ENCODE measurements around the gene KIRREL3.

The KIRREL3 gene

GRCh38 chr11:127000291-127000968 lies at the start of gene KIRREL3:
Gene KIRREL3 (minus strand): TSS chr11:127000770.
- H3K27ac Mint-ChIP-seq: no peak within 1 kb of the TSS
- no peaks in the 10 kb centered on the region for H3K36me3 Mint-ChIP-seq
- H3K27me3 Mint-ChIP-seq: peaks cover 45% of the 10 kb centered on the region
- no peaks in the 10 kb centered on the region for H3K4me1 Mint-ChIP-seq
- CTCF ChIA-PET: interaction anchor here (1.8 kb wide), 1 partner anchor 10 kb away, joined by 7 read pairs; no protein-coding TSS in a partner anchor
- DNase-seq: no peak
- no peak within 1 kb of the TSS for H3K4me3 Mint-ChIP-seq
- H3K9me3 Mint-ChIP-seq: no peaks in the 10 kb centered on the region

GRCh38 chr11:127050186-127050585 lies 49.6 kb upstream of the KIRREL3 start:
- DNase-seq: no peak
- Mint-ChIP-seq H3K36me3 (no peaks in the 10 kb centered on the region), H3K4me1 (no peaks in the 10 kb centered on the region), H3K27ac (no peak overlapping the region), H3K9me3 (no peaks in the 10 kb centered on the region), H3K4me3 (no peak overlapping the region), H3K27me3 (no peaks in the 10 kb centered on the region)
- CTCF ChIA-PET: no interaction called here

- CTCF ChIA-PET: no interaction called here
- DNase-seq: no peak
- Mint-ChIP-seq H3K4me3 (no peak overlapping the region), H3K27ac (no peak overlapping the region), H3K36me3 (no peaks in the 10 kb centered on the region), H3K9me3 (no peaks in the 10 kb centered on the region), H3K27me3 (no peaks in the 10 kb centered on the region), H3K4me1 (no peaks in the 10 kb centered on the region)
Observed at GRCh38 chr11:127049486-127049885, 48.9 kb upstream of the KIRREL3 start.

- Mint-ChIP-seq H3K36me3 (no peaks in the 10 kb centered on the region), H3K27me3 (no peaks in the 10 kb centered on the region), H3K27ac (no peak overlapping the region), H3K4me3 (no peak overlapping the region), H3K9me3 (no peaks in the 10 kb centered on the region), H3K4me1 (no peaks in the 10 kb centered on the region)
- CTCF ChIA-PET: no interaction called here
- DNase-seq: no peak
Observed at GRCh38 chr11:127044535-127044934, 44.0 kb upstream of the KIRREL3 start.

GRCh38 chr11:127042445-127042844 lies 41.9 kb upstream of the KIRREL3 start:
- DNase-seq: no peak
- Mint-ChIP-seq H3K9me3 (no peaks in the 10 kb centered on the region), H3K4me1 (no peaks in the 10 kb centered on the region), H3K4me3 (no peak overlapping the region), H3K36me3 (no peaks in the 10 kb centered on the region), H3K27me3 (no peaks in the 10 kb centered on the region), H3K27ac (no peak overlapping the region)
- CTCF ChIA-PET: no interaction called here

GRCh38 chr11:127039591-127039990 lies 39.0 kb upstream of the KIRREL3 start:
- Mint-ChIP-seq H3K27ac (no peak overlapping the region), H3K27me3 (no peaks in the 10 kb centered on the region), H3K4me3 (no peak overlapping the region), H3K4me1 (no peaks in the 10 kb centered on the region), H3K9me3 (no peaks in the 10 kb centered on the region), H3K36me3 (no peaks in the 10 kb centered on the region)
- DNase-seq: no peak
- CTCF ChIA-PET: no interaction called here

- DNase-seq: no peak
- H3K36me3 Mint-ChIP-seq: no peaks in the 10 kb centered on the region
- H3K9me3 Mint-ChIP-seq: no peaks in the 10 kb centered on the region
- H3K27me3 Mint-ChIP-seq: no peaks in the 10 kb centered on the region
- no peaks in the 10 kb centered on the region for H3K4me1 Mint-ChIP-seq
- CTCF ChIA-PET: no interaction called here
- no peak overlapping the region for H3K27ac Mint-ChIP-seq
- H3K4me3 Mint-ChIP-seq: no peak overlapping the region
Observed at GRCh38 chr11:127037596-127037995, 37.0 kb upstream of the KIRREL3 start.

- Mint-ChIP-seq H3K36me3 (no peaks in the 10 kb centered on the region), H3K27ac (no peak overlapping the region)
- CTCF ChIA-PET: no interaction called here
Observed at GRCh38 chr11:127037001-127037400, 36.4 kb upstream of the KIRREL3 start.

GRCh38 chr11:127035824-127036223 lies 35.3 kb upstream of the KIRREL3 start:
- Mint-ChIP-seq H3K27me3 (no peaks in the 10 kb centered on the region), H3K27ac (no peak overlapping the region), H3K4me1 (no peaks in the 10 kb centered on the region), H3K4me3 (no peak overlapping the region), H3K36me3 (no peaks in the 10 kb centered on the region), H3K9me3 (no peaks in the 10 kb centered on the region)
- CTCF ChIA-PET: no interaction called here
- DNase-seq: no peak

More at GRCh38 chr11:127037001-127037400, 36.4 kb upstream of the KIRREL3 start:
- Mint-ChIP-seq H3K4me1 (no peaks in the 10 kb centered on the region), H3K4me3 (no peak overlapping the region), H3K27me3 (no peaks in the 10 kb centered on the region), H3K9me3 (no peaks in the 10 kb centered on the region)
- no peak for DNase-seq

GRCh38 chr11:127034973-127035372 lies 34.4 kb upstream of the KIRREL3 start:
- H3K27ac Mint-ChIP-seq: no peak overlapping the region
- DNase-seq: no peak
- H3K4me3 Mint-ChIP-seq: no peak overlapping the region
- no peaks in the 10 kb centered on the region for H3K4me1 Mint-ChIP-seq
- CTCF ChIA-PET: no interaction called here
- H3K36me3 Mint-ChIP-seq: no peaks in the 10 kb centered on the region
- no peaks in the 10 kb centered on the region for H3K9me3 Mint-ChIP-seq
- H3K27me3 Mint-ChIP-seq: no peaks in the 10 kb centered on the region

- CTCF ChIA-PET: no interaction called here
- H3K9me3 Mint-ChIP-seq: no peaks in the 10 kb centered on the region
Observed at GRCh38 chr11:127028648-127029047, 28.1 kb upstream of the KIRREL3 start.

GRCh38 chr11:127027789-127028188 lies 27.2 kb upstream of the KIRREL3 start:
- Mint-ChIP-seq H3K36me3 (no peaks in the 10 kb centered on the region), H3K27ac (no peak overlapping the region), H3K4me1 (no peaks in the 10 kb centered on the region), H3K27me3 (no peaks in the 10 kb centered on the region), H3K9me3 (no peaks in the 10 kb centered on the region), H3K4me3 (no peak overlapping the region)
- no peak for DNase-seq
- CTCF ChIA-PET: no interaction called here

More at GRCh38 chr11:127028648-127029047, 28.1 kb upstream of the KIRREL3 start:
- no peak for DNase-seq
- H3K27ac Mint-ChIP-seq: no peak overlapping the region
- H3K4me3 Mint-ChIP-seq: no peak overlapping the region
- H3K27me3 Mint-ChIP-seq: no peaks in the 10 kb centered on the region
- H3K36me3 Mint-ChIP-seq: no peaks in the 10 kb centered on the region
- no peaks in the 10 kb centered on the region for H3K4me1 Mint-ChIP-seq

GRCh38 chr11:127027000-127027399 lies 26.4 kb upstream of the KIRREL3 start:
- Mint-ChIP-seq H3K4me1 (no peaks in the 10 kb centered on the region), H3K4me3 (no peak overlapping the region), H3K9me3 (no peaks in the 10 kb centered on the region), H3K27me3 (no peaks in the 10 kb centered on the region), H3K27ac (no peak overlapping the region), H3K36me3 (no peaks in the 10 kb centered on the region)
- DNase-seq: no peak
- CTCF ChIA-PET: no interaction called here

GRCh38 chr11:127023991-127024390 lies 23.4 kb upstream of the KIRREL3 start:
- Mint-ChIP-seq H3K27ac (no peak overlapping the region), H3K36me3 (no peaks in the 10 kb centered on the region), H3K9me3 (no peaks in the 10 kb centered on the region), H3K4me3 (no peak overlapping the region), H3K4me1 (no peaks in the 10 kb centered on the region), H3K27me3 (peaks cover 4% of the 10 kb centered on the region)
- CTCF ChIA-PET: no interaction called here
- no peak for DNase-seq

GRCh38 chr11:127018683-127019279 lies 18.2 kb upstream of the KIRREL3 start:
- Mint-ChIP-seq H3K36me3 (no peaks in the 10 kb centered on the region), H3K4me1 (no peaks in the 10 kb centered on the region), H3K27ac (no peak overlapping the region), H3K9me3 (no peaks in the 10 kb centered on the region), H3K4me3 (no peak overlapping the region), H3K27me3 (peaks cover 4% of the 10 kb centered on the region)
- CTCF ChIA-PET: no interaction called here
- DNase-seq: no peak

Data from activated naive CD4-positive, alpha-beta T cell treated with anti-CD3 and anti-CD28 coated beads, Interleukin-2, amount 10 ng/mL, durations not matched to agents 7 days and 5 days (primary cell).